Endothelial cell of umbilical vein (primary cell): ENCODE measurements around the gene SEZ6. TPM values are rescaled to one million over a fixed set of nuclear protein-coding genes. Genes with fewer than 3 reads are reported as not detected.

Source experiments
- BruUV-seq: library from RNA; stranded (reverse); fragments of 400-500 nt; replicated peaks from 2 replicates; lab custom pipeline; 2021; lab: Mats Ljungman, UMichigan
- CTCF ChIA-PET: fragments of 300-600, 350-600 bp; sonication (Branson Sonifier 250); formaldehyde crosslinking; loops from one replicate; lab custom pipeline; 2021; ENCODE audit warnings: antibody characterized with exemption, inconsistent platforms; lab: Charles Lee
- POLR2A ChIA-PET: fragments of 300-600, 350-600 bp; sonication (Branson Sonifier 250); formaldehyde crosslinking; loops from one replicate; lab custom pipeline; 2021; ENCODE audit warnings: antibody characterized with exemption, inconsistent platforms; lab: Charles Lee
- DNase-seq: peaks from one replicate; pipeline ENCODE4 v3.0.0-alpha.2; 2011; ENCODE audit warnings: low read depth, low spot score
- FAIRE-seq: peaks from 2 replicates; lab custom pipeline; 2011; peaks lifted over from hg19 to GRCh38; lab: Jason Lieb, UNC
- H2AFZ ChIP-seq: 2 replicates; pipeline ENCODE4 v1.6.0; 2012; ENCODE audit warnings: low read depth, low read length, control low read depth, inconsistent platforms
- H3K27ac ChIP-seq: 2 replicates; pipeline ENCODE4 v1.5.1; 2011; ENCODE audit warnings: low read depth, mild to moderate bottlenecking, control low read depth, low read length, moderate library complexity; ENCODE audit not compliant: insufficient read depth
- H3K27me3 ChIP-seq, 2 experiments: 2 replicates each; pipeline versions ENCODE4 v1.6.0 to v1.6.1; 2011; ENCODE audit warnings: low read length in 2 of 2, mixed read lengths in 1 of 2; ENCODE audit not compliant: control insufficient read depth in 2 of 2, insufficient read depth in 2 of 2
- H3K36me3 ChIP-seq, 2 experiments: 2 replicates in 1 of 2; 3 replicates in 1 of 2; pipeline ENCODE4 v1.5.1; 2011; ENCODE audit warnings: low read length in 2 of 2, mild to moderate bottlenecking in 1 of 2, moderate library complexity in 1 of 2; ENCODE audit not compliant: control insufficient read depth in 2 of 2, insufficient read depth in 2 of 2; ENCODE audit errors: extremely low read depth in 1 of 2
- H3K4me1 ChIP-seq: 3 replicates; pipeline ENCODE4 v1.5.1; 2011; ENCODE audit warnings: mild to moderate bottlenecking, low read length; ENCODE audit not compliant: control insufficient read depth, insufficient read depth; ENCODE audit errors: extremely low read depth
- H3K4me2 ChIP-seq: 2 replicates; pipeline ENCODE4 v1.6.1; 2011; ENCODE audit warnings: low read length, control low read depth, mixed read lengths; ENCODE audit not compliant: insufficient read depth
- H3K4me3 ChIP-seq, 3 experiments: fragments of 200-600 bp in 1 of 3; sonication (generic), shearing (Covaris generic) in 1 of 3; replicated peaks in 1 of 3; 2 replicates each; pipeline ENCODE4 v1.5.1; 2011 to 2016; ENCODE audit warnings: control low read depth in 3 of 3, low read length in 3 of 3, mild to moderate bottlenecking in 2 of 3, inconsistent platforms in 1 of 3, low read depth in 1 of 3, moderate library complexity in 1 of 3; ENCODE audit not compliant: insufficient read depth in 1 of 3
- H3K79me2 ChIP-seq: 2 replicates; pipeline ENCODE4 v1.6.0; 2012; ENCODE audit warnings: low read length, inconsistent platforms; ENCODE audit not compliant: control insufficient read depth, insufficient read depth
- H3K9ac ChIP-seq: replicated peaks from 2 replicates; pipeline ENCODE3; 2011; ENCODE audit warnings: low read length, control low read depth; ENCODE audit not compliant: insufficient read depth; ENCODE audit errors: extremely low read depth
- H3K9me1 ChIP-seq: replicated peaks from 3 replicates; pipeline ENCODE4 v1.6.0; 2011; ENCODE audit warnings: mild to moderate bottlenecking, low read length; ENCODE audit not compliant: control insufficient read depth, insufficient read depth; ENCODE audit errors: extremely low read depth
- H3K9me3 ChIP-seq: replicated peaks from 2 replicates; pipeline ENCODE4 v1.5.1; 2012; ENCODE audit warnings: low read length, inconsistent platforms; ENCODE audit not compliant: control insufficient read depth, insufficient read depth
- H4K20me1 ChIP-seq: replicated peaks from 2 replicates; pipeline ENCODE3; 2011; ENCODE audit warnings: mild to moderate bottlenecking, low read length; ENCODE audit not compliant: control insufficient read depth, insufficient read depth; ENCODE audit errors: extremely low read depth
- EZH2 ChIP-seq: IDR thresholded peaks from 2 replicates; pipeline ENCODE4 v1.6.1; 2012; ENCODE audit warnings: borderline replicate concordance, low read depth, mild to moderate bottlenecking, moderate library complexity, low read length, inconsistent platforms; ENCODE audit not compliant: severe bottlenecking
- FOS ChIP-seq: IDR thresholded peaks from 2 replicates; pipeline ENCODE4 v1.6.1; 2011; ENCODE audit warnings: mild to moderate bottlenecking, low read length, moderate library complexity, borderline replicate concordance; ENCODE audit not compliant: insufficient read depth
- GATA2 ChIP-seq: IDR thresholded peaks from 2 replicates; pipeline ENCODE4 v1.7.0; 2011; ENCODE audit warnings: low read depth, mild to moderate bottlenecking, moderate library complexity, mixed read lengths, low read length; ENCODE audit not compliant: insufficient read length, insufficient read depth
- JUN ChIP-seq: IDR thresholded peaks from 2 replicates; pipeline ENCODE4 v1.6.1; 2011; ENCODE audit warnings: borderline replicate concordance, low read depth; ENCODE audit not compliant: insufficient read length, insufficient read depth
- MAX ChIP-seq: IDR thresholded peaks from 2 replicates; pipeline ENCODE4 v1.6.1; 2011; ENCODE audit not compliant: insufficient read depth, insufficient read length
- MYC ChIP-seq: IDR thresholded peaks from one replicate; pipeline ENCODE4 v1.6.1; 2011; ENCODE audit warnings: mild to moderate bottlenecking, low read depth, low read length
- POLR2A ChIP-seq: IDR thresholded peaks from 2 replicates; pipeline ENCODE4 v1.6.1; 2012; ENCODE audit warnings: low read depth, mild to moderate bottlenecking, control low read depth, low read length
- POLR2AphosphoS5 ChIP-seq: IDR thresholded peaks from 2 replicates; pipeline ENCODE4 v1.6.1; 2012; ENCODE audit warnings: low read depth, mild to moderate bottlenecking, control low read depth, low read length, moderate library complexity; ENCODE audit not compliant: insufficient read depth
- dilution Hi-C: fragments of 300-500 bp; cut with MboI; formaldehyde crosslinking; loops from one replicate; pipeline ENCODE4 v1.15.0; 2019; ENCODE audit warnings: low sequenced_read_pairs; ENCODE audit not compliant: extremely low pct_ligation_motif_present
- intact Hi-C: fragments of 100-400 bp; cut with micrococcal nuclease; formaldehyde crosslinking; loops from one replicate; pipeline ENCODE4 v1.10.0; 2022
- polyA plus RNA-seq, 4 experiments: library from polyadenylated mRNA; depleted of rRNA in 3 of 4; stranded (reverse) in 3 of 4; unstranded in 1 of 4; fragments of >200 nt; gene quantifications; 2 replicates each; pipeline versions ENCODE4 v1.2.1 to v1.2.3, GENCODE V29; 2011 to 2012; ENCODE audit warnings: missing spikeins in 1 of 4
- total RNA-seq: library from RNA; stranded (reverse); gene quantifications from 2 replicates; pipeline ENCODE4 v1.2.3, GENCODE V29; 2021
- TF ChIP-seq, protein P1 (sequence below), 2 donors: IDR thresholded peaks; 1 replicate in 1 of 2; 2 replicates in 1 of 2; pipeline ENCODE4 v1.5.1; 2011; ENCODE audit warnings: low read length in 2 of 2, mild to moderate bottlenecking in 2 of 2, moderate library complexity in 2 of 2, control low read depth in 1 of 2, inconsistent platforms in 1 of 2, low read depth in 1 of 2; ENCODE audit not compliant: insufficient read depth in 1 of 2; ENCODE audit errors: extremely low read depth in 1 of 2

SEZ6 gene
- total and polyA plus RNA-seq, 2 donors (not counting 3 experiments of a cell fraction or from before 2014, with no cell fraction given), result not detected

DNA sequence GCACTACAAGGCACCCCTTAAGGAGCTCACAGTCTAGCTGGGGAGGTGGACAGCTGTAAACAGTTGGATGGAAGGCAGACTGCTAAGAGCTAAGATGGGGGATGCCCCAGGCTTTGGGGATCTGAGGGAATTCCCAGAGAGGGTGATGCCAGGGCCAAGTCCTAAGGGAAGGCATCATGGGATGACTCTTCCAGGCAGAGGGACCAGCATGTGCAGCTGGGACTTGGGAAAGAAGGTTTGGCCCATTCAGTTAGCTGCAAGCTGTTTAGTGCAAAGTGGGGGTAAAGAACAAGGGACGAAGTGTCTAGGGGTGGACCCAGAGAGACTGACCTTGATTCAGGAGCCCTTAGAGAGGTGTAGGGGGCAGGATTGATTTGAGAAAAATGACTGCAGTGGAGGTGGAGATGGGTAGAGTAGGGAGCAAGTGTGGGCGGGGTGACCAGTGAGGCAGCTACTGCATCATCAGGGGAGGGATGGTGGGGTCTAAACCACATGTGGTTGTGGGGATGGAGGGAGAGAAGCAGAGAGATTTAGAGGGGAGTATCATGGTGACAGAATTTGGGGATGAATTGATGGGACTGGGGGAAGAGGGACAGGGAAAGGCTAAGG, 27.4 kb downstream of the SEZ6 start:
- no peaks in the 10 kb centered on the region for H3K27me3 ChIP-seq
- H3K36me3 ChIP-seq, result no peaks in the 10 kb centered on the region
- no peak overlapping the region for H2AFZ ChIP-seq
- no TSS peak for BruUV-seq
- no peaks in the 10 kb centered on the region for H3K9me3 ChIP-seq
- no peak overlapping the region for H3K4me3 ChIP-seq
- CTCF ChIA-PET, result interaction anchor here (0.8 to 4.4 kb wide), 4 partner anchors 13 to 139 kb away, joined by 4 to 25 read pairs (median 5); no protein-coding TSS in a partner anchor
- no peaks in the 10 kb centered on the region for H4K20me1 ChIP-seq
- FAIRE-seq (no peak), DNase-seq (no peak)
- TF ChIP-seq FOS (no peak), POLR2AphosphoS5 (no peak), MAX (no peak), GATA2 (no peak), MYC (no peak), POLR2A (no peak), EZH2 (no peak), JUN (no peak)
- TF ChIP-seq, protein P1, sequence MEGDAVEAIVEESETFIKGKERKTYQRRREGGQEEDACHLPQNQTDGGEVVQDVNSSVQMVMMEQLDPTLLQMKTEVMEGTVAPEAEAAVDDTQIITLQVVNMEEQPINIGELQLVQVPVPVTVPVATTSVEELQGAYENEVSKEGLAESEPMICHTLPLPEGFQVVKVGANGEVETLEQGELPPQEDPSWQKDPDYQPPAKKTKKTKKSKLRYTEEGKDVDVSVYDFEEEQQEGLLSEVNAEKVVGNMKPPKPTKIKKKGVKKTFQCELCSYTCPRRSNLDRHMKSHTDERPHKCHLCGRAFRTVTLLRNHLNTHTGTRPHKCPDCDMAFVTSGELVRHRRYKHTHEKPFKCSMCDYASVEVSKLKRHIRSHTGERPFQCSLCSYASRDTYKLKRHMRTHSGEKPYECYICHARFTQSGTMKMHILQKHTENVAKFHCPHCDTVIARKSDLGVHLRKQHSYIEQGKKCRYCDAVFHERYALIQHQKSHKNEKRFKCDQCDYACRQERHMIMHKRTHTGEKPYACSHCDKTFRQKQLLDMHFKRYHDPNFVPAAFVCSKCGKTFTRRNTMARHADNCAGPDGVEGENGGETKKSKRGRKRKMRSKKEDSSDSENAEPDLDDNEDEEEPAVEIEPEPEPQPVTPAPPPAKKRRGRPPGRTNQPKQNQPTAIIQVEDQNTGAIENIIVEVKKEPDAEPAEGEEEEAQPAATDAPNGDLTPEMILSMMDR (IDR thresholded peaks at IDR 0.05; ENCODE audit: extremely low read depth in 1 of 2, insufficient read depth in 1 of 2, low read depth in 1 of 2, low read length in 2 of 2), result no peak
- no peak overlapping the region for H3K4me2 ChIP-seq
- H3K9me1 ChIP-seq, result no peaks in the 10 kb centered on the region
- H3K79me2 ChIP-seq, result no peaks in the 10 kb centered on the region
- H3K9ac ChIP-seq, result no peak overlapping the region
- H3K27ac ChIP-seq, result no peak overlapping the region
- POLR2A ChIA-PET, result no interaction called here
- intact Hi-C loops, result no loop called here
- dilution Hi-C loops, result no loop called here
- peaks cover 14% of the 10 kb centered on the region for H3K4me1 ChIP-seq
